ENCODE data around the gene GID8.
A peak's percentile ranks its signal among the peaks of the same experiment; 100 is the strongest.

The GID8 gene

GRCh38 chr20:62947532-62948300, 9.8 kb downstream of the GID8 start:
- Histone ChIP-seq H3K9me3 (ENCODE audit: low read length) (peaks cover 14% of the 10 kb centered on the region), H3K36me3 (ENCODE audit: insufficient read depth, low read length) (peaks cover 69% of the 10 kb centered on the region), H3K4me1 (ENCODE audit: insufficient read depth, low read length) (no peaks in the 10 kb centered on the region), H3K27me3 (ENCODE audit: insufficient read depth, low read length) (no peaks in the 10 kb centered on the region), H2AFZ (ENCODE audit: low read depth, low read length) (no peak overlapping the region), H3K4me3 (ENCODE audit: low read length) (no peak overlapping the region)

- no peak overlapping the region for H3K4me3 ChIP-seq (ENCODE audit: low read length)
- H3K4me1 ChIP-seq (ENCODE audit: insufficient read depth, low read length), result peaks cover 11% of the 10 kb centered on the region
- H2AFZ ChIP-seq (ENCODE audit: low read depth, low read length), result no peak overlapping the region
- H3K27me3 ChIP-seq (ENCODE audit: insufficient read depth, low read length), result no peaks in the 10 kb centered on the region
- H3K36me3 ChIP-seq (ENCODE audit: insufficient read depth, low read length), result peaks cover 54% of the 10 kb centered on the region
- peaks cover 14% of the 10 kb centered on the region for H3K9me3 ChIP-seq (ENCODE audit: low read length)
Measured at GRCh38 chr20:62949153-62949821, 11.3 kb downstream of the GID8 start.

GRCh38 chr20:62949962-62950361, 12.0 kb downstream of the GID8 start:
- peaks cover 47% of the 10 kb centered on the region for H3K36me3 ChIP-seq (ENCODE audit: insufficient read depth, low read length)
- peaks cover 14% of the 10 kb centered on the region for H3K9me3 ChIP-seq (ENCODE audit: low read length)
- H3K4me1 ChIP-seq (ENCODE audit: insufficient read depth, low read length), result peaks cover 15% of the 10 kb centered on the region

GRCh38 chr20:62950741-62951140, 12.8 kb downstream of the GID8 start:
- Histone ChIP-seq H2AFZ (ENCODE audit: low read depth, low read length) (no peak overlapping the region), H3K27me3 (ENCODE audit: insufficient read depth, low read length) (no peaks in the 10 kb centered on the region), H3K4me3 (ENCODE audit: low read length) (no peak overlapping the region), H3K9me3 (ENCODE audit: low read length) (peaks cover 14% of the 10 kb centered on the region), H3K36me3 (ENCODE audit: insufficient read depth, low read length) (peaks cover 41% of the 10 kb centered on the region), H3K4me1 (ENCODE audit: insufficient read depth, low read length) (peaks cover 15% of the 10 kb centered on the region)

More at GRCh38 chr20:62949962-62950361, 12.0 kb downstream of the GID8 start:
- no peak overlapping the region for H3K4me3 ChIP-seq (ENCODE audit: low read length)
- no peaks in the 10 kb centered on the region for H3K27me3 ChIP-seq (ENCODE audit: insufficient read depth, low read length)
- H2AFZ ChIP-seq (ENCODE audit: low read depth, low read length), result no peak overlapping the region

- Histone ChIP-seq H2AFZ (ENCODE audit: low read depth, low read length) (no peak overlapping the region), H3K4me1 (ENCODE audit: insufficient read depth, low read length) (peaks cover 15% of the 10 kb centered on the region), H3K9me3 (ENCODE audit: low read length) (peaks cover 14% of the 10 kb centered on the region), H3K4me3 (ENCODE audit: low read length) (no peak overlapping the region), H3K27me3 (ENCODE audit: insufficient read depth, low read length) (no peaks in the 10 kb centered on the region), H3K36me3 (ENCODE audit: insufficient read depth, low read length) (peaks cover 35% of the 10 kb centered on the region)
Measured at GRCh38 chr20:62951143-62951895, 13.4 kb downstream of the GID8 start.

- peaks cover 15% of the 10 kb centered on the region for H3K4me1 ChIP-seq (ENCODE audit: insufficient read depth, low read length)
- peaks cover 29% of the 10 kb centered on the region for H3K36me3 ChIP-seq (ENCODE audit: insufficient read depth, low read length)
- H3K9me3 ChIP-seq (ENCODE audit: low read length), result peaks cover 12% of the 10 kb centered on the region
- H3K27me3 ChIP-seq (ENCODE audit: insufficient read depth, low read length), result no peaks in the 10 kb centered on the region
- H3K4me3 ChIP-seq (ENCODE audit: low read length), result no peak overlapping the region
- H2AFZ ChIP-seq (ENCODE audit: low read depth, low read length), result no peak overlapping the region
Measured at GRCh38 chr20:62951896-62952372, 14.0 kb downstream of the GID8 start.

- H3K36me3 ChIP-seq (ENCODE audit: insufficient read depth, low read length), result peaks cover 24% of the 10 kb centered on the region
- H3K27me3 ChIP-seq (ENCODE audit: insufficient read depth, low read length), result no peaks in the 10 kb centered on the region
- H3K4me1 ChIP-seq (ENCODE audit: insufficient read depth, low read length), result peaks cover 15% of the 10 kb centered on the region
- H3K4me3 ChIP-seq (ENCODE audit: low read length), result peak within 1 kb of the TSS; percentile 25
- peaks cover 11% of the 10 kb centered on the region for H3K9me3 ChIP-seq (ENCODE audit: low read length)
- H2AFZ ChIP-seq (ENCODE audit: low read depth, low read length), result no peak within 1 kb of the TSS
Measured at GRCh38 chr20:62952373-62952967, 14.5 kb downstream of the GID8 start, which contains the start of gene SLC17A9. SLC17A9 (plus strand) TSS chr20:62952709; CDS start chr20:62952831, 122 bp downstream.

- Histone ChIP-seq H3K36me3 (ENCODE audit: insufficient read depth, low read length) (peaks cover 16% of the 10 kb centered on the region), H3K9me3 (ENCODE audit: low read length) (peaks cover 6% of the 10 kb centered on the region), H2AFZ (ENCODE audit: low read depth, low read length) (no peak overlapping the region), H3K27me3 (ENCODE audit: insufficient read depth, low read length) (no peaks in the 10 kb centered on the region), H3K4me1 (ENCODE audit: insufficient read depth, low read length) (peaks cover 15% of the 10 kb centered on the region), H3K4me3 (ENCODE audit: low read length) (peak overlapping the region; percentile 25)
Measured at GRCh38 chr20:62952968-62953838, 15.3 kb downstream of the GID8 start.

- Histone ChIP-seq H3K9me3 (ENCODE audit: low read length) (peaks cover 2% of the 10 kb centered on the region), H3K4me3 (ENCODE audit: low read length) (peak overlapping the region; percentile 25), H2AFZ (ENCODE audit: low read depth, low read length) (peak overlapping the region; percentile 66), H3K4me1 (ENCODE audit: insufficient read depth, low read length) (peaks cover 15% of the 10 kb centered on the region), H3K36me3 (ENCODE audit: insufficient read depth, low read length) (peaks cover 11% of the 10 kb centered on the region), H3K27me3 (ENCODE audit: insufficient read depth, low read length) (peaks cover 3% of the 10 kb centered on the region)
Measured at GRCh38 chr20:62953839-62954703, 16.1 kb downstream of the GID8 start.

- Histone ChIP-seq H3K4me1 (ENCODE audit: insufficient read depth, low read length) (peaks cover 15% of the 10 kb centered on the region), H3K36me3 (ENCODE audit: insufficient read depth, low read length) (peaks cover 2% of the 10 kb centered on the region), H2AFZ (ENCODE audit: low read depth, low read length) (no peak overlapping the region), H3K4me3 (ENCODE audit: low read length) (no peak overlapping the region), H3K27me3 (ENCODE audit: insufficient read depth, low read length) (peaks cover 3% of the 10 kb centered on the region), H3K9me3 (ENCODE audit: low read length) (no peaks in the 10 kb centered on the region)
Measured at GRCh38 chr20:62955519-62956386, 17.8 kb downstream of the GID8 start.
